22Rv1 (cell line): ENCODE measurements around the gene ATXN7L1.

Experiments
- ZFX ChIP-seq: fragments of 450-650 bp; IDR thresholded peaks from 2 replicates; pipeline ENCODE4 v1.6.1; 2017; ENCODE audit warnings: antibody characterized with exemption, borderline replicate concordance
- TF ChIP-seq, protein P1 (sequence below): fragments of 450-650 bp; IDR thresholded peaks from 2 replicates; pipeline ENCODE4 v1.5.1; 2017; ENCODE audit warnings: mild to moderate bottlenecking

DNA sequence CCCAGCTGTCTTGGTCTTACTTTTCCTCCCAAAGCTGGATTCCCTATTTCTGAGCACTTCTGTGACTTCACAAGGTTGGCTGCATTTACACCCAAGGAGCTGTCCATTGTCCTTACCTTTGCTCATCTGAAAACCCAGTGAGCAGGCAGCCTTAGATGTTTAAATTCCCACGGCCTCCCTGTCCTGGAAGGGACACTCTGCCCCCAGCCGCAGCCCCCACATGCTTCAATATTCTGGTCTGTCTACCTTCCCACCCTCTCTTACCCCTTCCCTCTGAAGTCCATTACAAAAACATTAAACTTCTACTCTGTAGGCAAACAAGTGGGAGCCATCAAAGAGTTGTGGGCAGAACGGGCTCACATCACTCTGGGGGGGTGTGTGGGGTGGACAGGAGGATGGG is 221.3 kb downstream of the ATXN7L1 start:
- TF ChIP-seq, protein P1, sequence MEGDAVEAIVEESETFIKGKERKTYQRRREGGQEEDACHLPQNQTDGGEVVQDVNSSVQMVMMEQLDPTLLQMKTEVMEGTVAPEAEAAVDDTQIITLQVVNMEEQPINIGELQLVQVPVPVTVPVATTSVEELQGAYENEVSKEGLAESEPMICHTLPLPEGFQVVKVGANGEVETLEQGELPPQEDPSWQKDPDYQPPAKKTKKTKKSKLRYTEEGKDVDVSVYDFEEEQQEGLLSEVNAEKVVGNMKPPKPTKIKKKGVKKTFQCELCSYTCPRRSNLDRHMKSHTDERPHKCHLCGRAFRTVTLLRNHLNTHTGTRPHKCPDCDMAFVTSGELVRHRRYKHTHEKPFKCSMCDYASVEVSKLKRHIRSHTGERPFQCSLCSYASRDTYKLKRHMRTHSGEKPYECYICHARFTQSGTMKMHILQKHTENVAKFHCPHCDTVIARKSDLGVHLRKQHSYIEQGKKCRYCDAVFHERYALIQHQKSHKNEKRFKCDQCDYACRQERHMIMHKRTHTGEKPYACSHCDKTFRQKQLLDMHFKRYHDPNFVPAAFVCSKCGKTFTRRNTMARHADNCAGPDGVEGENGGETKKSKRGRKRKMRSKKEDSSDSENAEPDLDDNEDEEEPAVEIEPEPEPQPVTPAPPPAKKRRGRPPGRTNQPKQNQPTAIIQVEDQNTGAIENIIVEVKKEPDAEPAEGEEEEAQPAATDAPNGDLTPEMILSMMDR = no peak
- no peak for TF ChIP-seq ZFX
